SK-N-SH (cell line): ENCODE data around the gene SULT1A3. TPM values are rescaled to one million over a fixed set of nuclear protein-coding genes. Genes with fewer than 3 reads are reported as not detected.

ENCODE experiments used
- CTCF ChIA-PET: fragments of 300-600, 350-600 bp; formaldehyde crosslinking; extraction: SDS; loops from one replicate; lab custom pipeline; 2021; lab: Yijun Ruan, JAX
- POLR2A ChIA-PET: fragments of 350-600 bp; sonication (Branson Sonifier 250); formaldehyde crosslinking; extraction: SDS; loops from one replicate; lab custom pipeline; 2020; ENCODE audit warnings: antibody characterized with exemption, inconsistent platforms; lab: Yijun Ruan, JAX
- DNase-seq: peaks from one replicate; pipeline ENCODE4 v3.0.0; 2012
- H2AFZ ChIP-seq: fragments of 200-600 bp; sonication (generic); 2 replicates; pipeline ENCODE4 v1.8.1; 2016; ENCODE audit warnings: antibody characterized with exemption, mild to moderate bottlenecking, low read depth
- H3F3A ChIP-seq: fragments of 200-600 bp; sonication (generic); replicated peaks from 2 replicates; pipeline ENCODE3; 2016; ENCODE audit warnings: antibody characterized with exemption, mild to moderate bottlenecking; ENCODE audit not compliant: insufficient read depth
- H3K27ac ChIP-seq, 2 experiments: fragments of 200-500 bp in 1 of 2; fragments of 200-600 bp in 1 of 2; sonication (Bioruptor generic) in 1 of 2; sonication (generic), shearing (Covaris generic) in 1 of 2; 2 replicates each; pipeline versions ENCODE4 v1.5.1 to v1.6.1; 2014 to 2016; ENCODE audit warnings: low read depth in 2 of 2, inconsistent platforms in 1 of 2, low read length in 1 of 2, mild to moderate bottlenecking in 1 of 2, mixed read lengths in 1 of 2
- H3K27me3 ChIP-seq: fragments of 200-600 bp; sonication (generic), shearing (Covaris generic); 2 replicates; pipeline ENCODE4 v1.6.1; 2016; ENCODE audit warnings: mixed run types; ENCODE audit not compliant: insufficient read depth
- H3K36me3 ChIP-seq, 2 experiments: fragments of 200-500 bp in 1 of 2; fragments of 200-600 bp in 1 of 2; sonication (Bioruptor generic) in 1 of 2; sonication (generic) in 1 of 2; replicated peaks in 1 of 2; 2 replicates each; pipeline versions ENCODE3 to v1.5.1; 2014 to 2016; ENCODE audit warnings: low read length in 1 of 2, mild to moderate bottlenecking in 1 of 2; ENCODE audit not compliant: insufficient read depth in 2 of 2, control insufficient read depth in 1 of 2
- H3K4me1 ChIP-seq, 2 experiments: fragments of 200-500 bp in 1 of 2; fragments of 200-600 bp in 1 of 2; sonication (Bioruptor generic) in 1 of 2; sonication (generic), shearing (Covaris generic) in 1 of 2; 2 replicates each; pipeline versions ENCODE4 v1.5.1 to v1.6.1; 2014 to 2016; ENCODE audit warnings: low read depth in 1 of 2, low read length in 1 of 2, mixed run types in 1 of 2; ENCODE audit not compliant: insufficient read depth in 2 of 2, control insufficient read depth in 1 of 2
- H3K4me2 ChIP-seq: fragments of 200-600 bp; sonication (generic), shearing (Covaris generic); 2 replicates; pipeline ENCODE4 v1.6.1; 2017; ENCODE audit warnings: mixed run types
- H3K4me3 ChIP-seq, 2 experiments: fragments of 200-500 bp in 1 of 2; fragments of 200-600 bp in 1 of 2; sonication (Bioruptor generic) in 1 of 2; sonication (generic), shearing (Covaris generic) in 1 of 2; 2 replicates each; pipeline versions ENCODE4 v1.5.1 to v1.8.1; 2014 to 2016; ENCODE audit warnings: low read depth in 2 of 2, inconsistent platforms in 1 of 2, low read length in 1 of 2, mild to moderate bottlenecking in 1 of 2, mixed read lengths in 1 of 2, moderate library complexity in 1 of 2
- H3K79me2 ChIP-seq: fragments of 200-600 bp; sonication (generic); 2 replicates; pipeline ENCODE4 v1.8.1; 2017; ENCODE audit warnings: mild to moderate bottlenecking; ENCODE audit not compliant: insufficient read depth
- H3K9ac ChIP-seq: fragments of 200-600 bp; sonication (generic); 2 replicates; pipeline ENCODE4 v1.6.1; 2017; ENCODE audit warnings: mixed run types
- H3K9me2 ChIP-seq: fragments of 200-600 bp; sonication (generic); 2 replicates; pipeline ENCODE4 v1.6.1; 2017; ENCODE audit warnings: mixed run types
- H3K9me3 ChIP-seq: fragments of 200-600 bp; sonication (generic); 2 replicates; pipeline ENCODE4 v1.6.1; 2017; ENCODE audit warnings: mixed run types, mild to moderate bottlenecking, moderate library complexity
- H4K20me1 ChIP-seq: fragments of 200-600 bp; sonication (generic); 2 replicates; pipeline ENCODE4 v1.6.1; 2017; ENCODE audit warnings: mild to moderate bottlenecking, mixed run types; ENCODE audit not compliant: insufficient read depth
- CHD2 ChIP-seq: fragments of 150-350 bp; IDR thresholded peaks from 2 replicates; pipeline ENCODE4 v1.6.1; 2018; ENCODE audit warnings: low read length; ENCODE audit not compliant: partially characterized antibody
- CTCF ChIP-seq: fragments of 200-600 bp; sonication (generic); IDR thresholded peaks from 2 replicates; pipeline ENCODE4 v1.6.1; 2017; ENCODE audit warnings: antibody characterized with exemption, mild to moderate bottlenecking, moderate library complexity
- ELF1 ChIP-seq: IDR thresholded peaks from 2 replicates; pipeline ENCODE4 v1.4.0; 2012
- FOXJ3 ChIP-seq: sonication (generic); formaldehyde crosslinking; IDR thresholded peaks from 2 replicates; pipeline ENCODE4 v1.5.1; 2020; ENCODE audit warnings: mild to moderate bottlenecking, missing genetic modification reagents
- GATA2 ChIP-seq: sonication (generic); formaldehyde crosslinking; IDR thresholded peaks from 2 replicates; pipeline ENCODE4 v1.5.0; 2020; ENCODE audit warnings: mild to moderate bottlenecking, missing genetic modification reagents
- MAX ChIP-seq: IDR thresholded peaks from 2 replicates; pipeline ENCODE4 v1.4.0; 2012; ENCODE audit warnings: low read depth
- MEF2A ChIP-seq: IDR thresholded peaks from 2 replicates; pipeline ENCODE4 v1.4.0; 2012; ENCODE audit warnings: low read depth, borderline replicate concordance
- PBX3 ChIP-seq: IDR thresholded peaks from 2 replicates; pipeline ENCODE4; 2012
- RXRA ChIP-seq: IDR thresholded peaks from 2 replicates; pipeline ENCODE4 v1.4.0; 2012; ENCODE audit warnings: low read depth, mild to moderate bottlenecking, borderline replicate concordance
- SIN3A ChIP-seq: IDR thresholded peaks from 2 replicates; pipeline ENCODE4 v1.6.1; 2012; ENCODE audit warnings: low read depth, mild to moderate bottlenecking, low read length, moderate library complexity, borderline replicate concordance
- TCF12 ChIP-seq: IDR thresholded peaks from 2 replicates; pipeline ENCODE4 v1.4.0; 2012
- TEAD4 ChIP-seq: IDR thresholded peaks from 2 replicates; pipeline ENCODE4 v1.4.0; 2012; ENCODE audit warnings: mild to moderate bottlenecking, borderline replicate concordance; ENCODE audit not compliant: insufficient read depth
- YY1 ChIP-seq: IDR thresholded peaks from 2 replicates; pipeline ENCODE4 v1.4.0; 2012; ENCODE audit warnings: low read depth, mild to moderate bottlenecking
- ZBTB33 ChIP-seq: IDR thresholded peaks from 2 replicates; pipeline ENCODE4 v1.4.0; 2012; ENCODE audit warnings: low read depth, borderline replicate concordance
- WGBS: methylation state at CpG from one replicate; pipeline ENCODE4 v1.1.6; 2017; ENCODE audit warnings: low lambda C conversion rate; 5-methylcytosine and 5-hydroxymethylcytosine counted together
- polyA plus RNA-seq, 3 experiments: library from polyadenylated mRNA; depleted of rRNA; stranded (reverse); fragments of >200 nt; gene quantifications; 2 replicates each; pipeline ENCODE4 v1.2.3, GENCODE V29; 2012
- TF ChIP-seq, protein P1 (sequence below): fragments of 150-350 bp; IDR thresholded peaks from 2 replicates; pipeline ENCODE4 v1.6.1; 2016; ENCODE audit warnings: mild to moderate bottlenecking, low read depth, low read length
- TF ChIP-seq, protein P2 (sequence below): fragments of 150-350 bp; IDR thresholded peaks from 2 replicates; pipeline ENCODE4 v1.6.1; 2017; ENCODE audit warnings: antibody characterized with exemption, low read length, low read depth, borderline replicate concordance

SULT1A3 gene
- polyA plus RNA-seq, 1 of the 3 experiments (the other 2 are of a cell fraction) = 20.4 TPM

GRCh38 chr16:30186782-30187555, 12.1 kb upstream of the SULT1A3 start:
- Histone ChIP-seq H3K27me3 (no peaks in the 10 kb centered on the region), H3K36me3 (peaks cover 0 to 6% of the 10 kb centered on the region in 2 experiments), H3F3A (peaks cover 4% of the 10 kb centered on the region), H3K9me3 (no peaks in the 10 kb centered on the region), H3K4me1 (peaks cover 0 to 25% of the 10 kb centered on the region in 2 experiments; a peak in 1 of 4 replicates), H2AFZ (no peak overlapping the region), H3K79me2 (no peaks in the 10 kb centered on the region), H3K9ac (no peak overlapping the region), H3K4me3 (no peak overlapping the region; a peak in 1 of 4 replicates), H3K27ac (no peak overlapping the region; a peak in 1 of 4 replicates), H3K9me2 (no peaks in the 10 kb centered on the region), H4K20me1 (no peaks in the 10 kb centered on the region), H3K4me2 (no peak overlapping the region)
- ChIA-PET CTCF (interaction anchor here (6.0 kb wide), 1 partner anchor 94 kb away, joined by 33 read pairs; the partner anchor contains the start of gene TBX6), POLR2A (no interaction called here)
- 97% methylated on average over 30 of the region's 36 CpGs for WGBS
- TF ChIP-seq CTCF (peak; percentile 21), ZBTB33 (no peak)
- DNase-seq = peak; percentile 45

GRCh38 chr16:30187556-30187865, 11.5 kb upstream of the SULT1A3 start:
- no peak overlapping the region for H2AFZ ChIP-seq
- CTCF ChIA-PET = interaction anchor here (0.9 to 6.0 kb wide), 3 partner anchors 50 to 94 kb away, joined by 3 to 33 read pairs (median 3); partner anchors contain the start of gene TBX6
- no peak for TF ChIP-seq TCF12
- TF ChIP-seq, protein P1, sequence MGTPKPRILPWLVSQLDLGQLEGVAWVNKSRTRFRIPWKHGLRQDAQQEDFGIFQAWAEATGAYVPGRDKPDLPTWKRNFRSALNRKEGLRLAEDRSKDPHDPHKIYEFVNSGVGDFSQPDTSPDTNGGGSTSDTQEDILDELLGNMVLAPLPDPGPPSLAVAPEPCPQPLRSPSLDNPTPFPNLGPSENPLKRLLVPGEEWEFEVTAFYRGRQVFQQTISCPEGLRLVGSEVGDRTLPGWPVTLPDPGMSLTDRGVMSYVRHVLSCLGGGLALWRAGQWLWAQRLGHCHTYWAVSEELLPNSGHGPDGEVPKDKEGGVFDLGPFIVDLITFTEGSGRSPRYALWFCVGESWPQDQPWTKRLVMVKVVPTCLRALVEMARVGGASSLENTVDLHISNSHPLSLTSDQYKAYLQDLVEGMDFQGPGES = no peak
- TF ChIP-seq CTCF = no peak
- no peak for TF ChIP-seq RXRA
- no peak for TF ChIP-seq ELF1
- TF ChIP-seq FOXJ3 (CRISPR knock-in tag) = no peak
- no peak for TF ChIP-seq YY1
- TF ChIP-seq SIN3A = no peak
- no peak for TF ChIP-seq TEAD4
- no peak for TF ChIP-seq MEF2A
- no peak for TF ChIP-seq MAX
- no peak for TF ChIP-seq PBX3
- no peak for TF ChIP-seq GATA2
- TF ChIP-seq CHD2 = no peak
- TF ChIP-seq, protein P2, sequence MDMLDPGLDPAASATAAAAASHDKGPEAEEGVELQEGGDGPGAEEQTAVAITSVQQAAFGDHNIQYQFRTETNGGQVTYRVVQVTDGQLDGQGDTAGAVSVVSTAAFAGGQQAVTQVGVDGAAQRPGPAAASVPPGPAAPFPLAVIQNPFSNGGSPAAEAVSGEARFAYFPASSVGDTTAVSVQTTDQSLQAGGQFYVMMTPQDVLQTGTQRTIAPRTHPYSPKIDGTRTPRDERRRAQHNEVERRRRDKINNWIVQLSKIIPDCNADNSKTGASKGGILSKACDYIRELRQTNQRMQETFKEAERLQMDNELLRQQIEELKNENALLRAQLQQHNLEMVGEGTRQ = no peak

More at GRCh38 chr16:30187556-30187865, 11.5 kb upstream of the SULT1A3 start:
- H3K9me2 ChIP-seq = no peaks in the 10 kb centered on the region
- H3K36me3 ChIP-seq = peaks cover 0 to 6% of the 10 kb centered on the region in 2 experiments
- no peak overlapping the region for H3K4me2 ChIP-seq
- H3K4me3 ChIP-seq = no peak overlapping the region; a peak in 1 of 4 replicates
- DNase-seq = no peak
- no peaks in the 10 kb centered on the region for H3K9me3 ChIP-seq
- H3F3A ChIP-seq = peaks cover 4% of the 10 kb centered on the region
- H3K9ac ChIP-seq = no peak overlapping the region
- no peak overlapping the region; a peak in 1 of 4 replicates for H3K27ac ChIP-seq
- H4K20me1 ChIP-seq = no peaks in the 10 kb centered on the region
- H3K27me3 ChIP-seq = no peaks in the 10 kb centered on the region
- 60% methylated on average over 1 of the region's 9 CpGs for WGBS
- H3K4me1 ChIP-seq = peaks cover 0 to 25% of the 10 kb centered on the region in 2 experiments; a peak in 1 of 4 replicates
- no peaks in the 10 kb centered on the region for H3K79me2 ChIP-seq
- POLR2A ChIA-PET = no interaction called here
